ENCODE results near the gene KCNN1. TPM values are rescaled to one million over a fixed set of nuclear protein-coding genes. Genes with fewer than 3 reads are reported as not detected.

Gene KCNN1
- total and polyA plus RNA-seq, 2 of the 13 experiments (the other 11 are each of a cell fraction or from before 2014, with no cell fraction given), result 0.04 TPM; not detected in 1

DNA sequence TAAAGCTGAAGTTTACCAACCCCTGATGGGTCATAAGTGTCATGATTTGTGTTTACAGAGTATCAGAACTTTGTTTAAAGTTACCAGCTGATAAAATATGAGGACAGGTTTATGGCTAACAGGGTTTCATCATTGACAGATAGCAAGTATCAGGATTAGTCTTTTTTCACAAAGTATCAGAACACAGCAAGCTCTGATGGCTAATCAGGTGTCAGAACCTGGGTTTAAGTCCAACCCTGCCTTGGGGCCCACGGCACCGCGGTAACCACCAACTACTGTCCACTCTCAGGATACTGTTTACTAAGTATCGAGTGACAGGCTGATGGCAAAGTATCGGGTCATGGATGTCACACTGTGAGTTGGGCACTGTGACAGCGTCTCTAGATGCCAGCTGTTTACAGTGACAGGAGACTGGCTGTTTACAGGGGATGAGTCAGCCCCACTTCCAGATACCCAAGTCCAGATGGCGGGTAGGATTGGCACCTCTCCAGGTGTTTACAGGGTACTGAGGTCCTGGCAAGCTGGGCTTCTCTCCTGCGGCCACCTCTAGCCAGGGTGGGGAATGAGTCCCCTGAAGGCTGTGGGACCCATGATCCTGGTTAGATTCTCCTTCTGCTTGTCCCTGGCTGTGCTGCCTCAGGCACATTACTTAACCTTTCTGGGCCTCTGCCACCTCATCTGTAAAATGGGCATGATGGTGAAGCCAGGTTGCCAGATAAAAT, 62.9 kb downstream of the KCNN1 start (continued):
- TF ChIP-seq TEAD2 (CRISPR knock-in tag; IDR thresholded peaks at IDR 0.05), result no peak
- TF ChIP-seq, protein P1, sequence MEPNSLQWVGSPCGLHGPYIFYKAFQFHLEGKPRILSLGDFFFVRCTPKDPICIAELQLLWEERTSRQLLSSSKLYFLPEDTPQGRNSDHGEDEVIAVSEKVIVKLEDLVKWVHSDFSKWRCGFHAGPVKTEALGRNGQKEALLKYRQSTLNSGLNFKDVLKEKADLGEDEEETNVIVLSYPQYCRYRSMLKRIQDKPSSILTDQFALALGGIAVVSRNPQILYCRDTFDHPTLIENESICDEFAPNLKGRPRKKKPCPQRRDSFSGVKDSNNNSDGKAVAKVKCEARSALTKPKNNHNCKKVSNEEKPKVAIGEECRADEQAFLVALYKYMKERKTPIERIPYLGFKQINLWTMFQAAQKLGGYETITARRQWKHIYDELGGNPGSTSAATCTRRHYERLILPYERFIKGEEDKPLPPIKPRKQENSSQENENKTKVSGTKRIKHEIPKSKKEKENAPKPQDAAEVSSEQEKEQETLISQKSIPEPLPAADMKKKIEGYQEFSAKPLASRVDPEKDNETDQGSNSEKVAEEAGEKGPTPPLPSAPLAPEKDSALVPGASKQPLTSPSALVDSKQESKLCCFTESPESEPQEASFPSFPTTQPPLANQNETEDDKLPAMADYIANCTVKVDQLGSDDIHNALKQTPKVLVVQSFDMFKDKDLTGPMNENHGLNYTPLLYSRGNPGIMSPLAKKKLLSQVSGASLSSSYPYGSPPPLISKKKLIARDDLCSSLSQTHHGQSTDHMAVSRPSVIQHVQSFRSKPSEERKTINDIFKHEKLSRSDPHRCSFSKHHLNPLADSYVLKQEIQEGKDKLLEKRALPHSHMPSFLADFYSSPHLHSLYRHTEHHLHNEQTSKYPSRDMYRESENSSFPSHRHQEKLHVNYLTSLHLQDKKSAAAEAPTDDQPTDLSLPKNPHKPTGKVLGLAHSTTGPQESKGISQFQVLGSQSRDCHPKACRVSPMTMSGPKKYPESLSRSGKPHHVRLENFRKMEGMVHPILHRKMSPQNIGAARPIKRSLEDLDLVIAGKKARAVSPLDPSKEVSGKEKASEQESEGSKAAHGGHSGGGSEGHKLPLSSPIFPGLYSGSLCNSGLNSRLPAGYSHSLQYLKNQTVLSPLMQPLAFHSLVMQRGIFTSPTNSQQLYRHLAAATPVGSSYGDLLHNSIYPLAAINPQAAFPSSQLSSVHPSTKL (CRISPR knock-in tag; IDR thresholded peaks at IDR 0.05), result peak; percentile 64; the same call in 1 of the 2 replicates
- TF ChIP-seq HIVEP1 (CRISPR knock-in tag; IDR thresholded peaks at IDR 0.05), result no peak
- peak; percentile 29; the same call in 1 of the 2 replicates for TF ChIP-seq IRF2 (CRISPR knock-in tag; IDR thresholded peaks at IDR 0.05)
- TF ChIP-seq, protein P2, sequence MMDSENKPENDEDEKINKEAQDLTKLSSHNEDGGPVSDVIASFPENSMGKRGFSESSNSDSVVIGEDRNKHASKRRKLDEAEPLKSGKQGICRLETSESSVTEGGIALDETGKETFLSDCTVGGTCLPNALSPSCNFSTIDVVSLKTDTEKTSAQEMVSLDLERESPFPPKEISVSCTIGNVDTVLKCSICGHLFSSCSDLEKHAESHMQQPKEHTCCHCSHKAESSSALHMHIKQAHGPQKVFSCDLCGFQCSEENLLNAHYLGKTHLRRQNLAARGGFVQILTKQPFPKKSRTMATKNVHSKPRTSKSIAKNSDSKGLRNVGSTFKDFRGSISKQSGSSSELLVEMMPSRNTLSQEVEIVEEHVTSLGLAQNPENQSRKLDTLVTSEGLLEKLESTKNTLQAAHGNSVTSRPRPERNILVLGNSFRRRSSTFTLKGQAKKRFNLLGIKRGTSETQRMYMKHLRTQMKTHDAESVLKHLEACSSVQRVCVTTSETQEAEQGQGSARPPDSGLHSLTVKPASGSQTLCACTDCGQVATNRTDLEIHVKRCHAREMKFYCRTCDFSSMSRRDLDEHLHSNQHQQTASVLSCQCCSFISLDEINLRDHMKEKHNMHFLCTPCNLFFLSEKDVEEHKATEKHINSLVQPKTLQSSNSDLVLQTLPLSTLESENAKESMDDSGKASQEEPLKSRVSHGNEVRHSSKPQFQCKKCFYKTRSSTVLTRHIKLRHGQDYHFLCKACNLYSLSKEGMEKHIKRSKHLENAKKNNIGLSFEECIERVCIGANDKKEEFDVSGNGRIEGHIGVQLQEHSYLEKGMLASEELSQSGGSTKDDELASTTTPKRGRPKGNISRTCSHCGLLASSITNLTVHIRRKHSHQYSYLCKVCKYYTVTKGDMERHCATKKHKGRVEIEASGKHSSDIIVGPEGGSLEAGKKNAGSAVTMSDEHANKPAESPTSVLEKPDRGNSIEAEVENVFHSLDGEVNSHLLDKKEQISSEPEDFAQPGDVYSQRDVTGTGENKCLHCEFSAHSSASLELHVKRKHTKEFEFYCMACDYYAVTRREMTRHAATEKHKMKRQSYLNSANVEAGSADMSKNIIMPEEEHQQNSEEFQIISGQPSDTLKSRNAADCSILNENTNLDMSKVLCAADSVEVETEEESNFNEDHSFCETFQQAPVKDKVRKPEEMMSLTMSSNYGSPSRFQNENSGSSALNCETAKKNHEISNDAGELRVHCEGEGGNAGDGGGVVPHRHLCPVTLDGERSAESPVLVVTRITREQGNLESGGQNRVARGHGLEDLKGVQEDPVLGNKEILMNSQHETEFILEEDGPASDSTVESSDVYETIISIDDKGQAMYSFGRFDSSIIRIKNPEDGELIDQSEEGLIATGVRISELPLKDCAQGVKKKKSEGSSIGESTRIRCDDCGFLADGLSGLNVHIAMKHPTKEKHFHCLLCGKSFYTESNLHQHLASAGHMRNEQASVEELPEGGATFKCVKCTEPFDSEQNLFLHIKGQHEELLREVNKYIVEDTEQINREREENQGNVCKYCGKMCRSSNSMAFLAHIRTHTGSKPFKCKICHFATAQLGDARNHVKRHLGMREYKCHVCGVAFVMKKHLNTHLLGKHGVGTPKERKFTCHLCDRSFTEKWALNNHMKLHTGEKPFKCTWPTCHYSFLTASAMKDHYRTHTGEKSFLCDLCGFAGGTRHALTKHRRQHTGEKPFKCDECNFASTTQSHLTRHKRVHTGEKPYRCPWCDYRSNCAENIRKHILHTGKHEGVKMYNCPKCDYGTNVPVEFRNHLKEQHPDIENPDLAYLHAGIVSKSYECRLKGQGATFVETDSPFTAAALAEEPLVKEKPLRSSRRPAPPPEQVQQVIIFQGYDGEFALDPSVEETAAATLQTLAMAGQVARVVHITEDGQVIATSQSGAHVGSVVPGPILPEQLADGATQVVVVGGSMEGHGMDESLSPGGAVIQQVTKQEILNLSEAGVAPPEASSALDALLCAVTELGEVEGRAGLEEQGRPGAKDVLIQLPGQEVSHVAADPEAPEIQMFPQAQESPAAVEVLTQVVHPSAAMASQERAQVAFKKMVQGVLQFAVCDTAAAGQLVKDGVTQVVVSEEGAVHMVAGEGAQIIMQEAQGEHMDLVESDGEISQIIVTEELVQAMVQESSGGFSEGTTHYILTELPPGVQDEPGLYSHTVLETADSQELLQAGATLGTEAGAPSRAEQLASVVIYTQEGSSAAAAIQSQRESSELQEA (CRISPR knock-in tag; IDR thresholded peaks at IDR 0.05; ENCODE audit: not compliant biosample characterization), result no peak
- TF ChIP-seq JUN (CRISPR knock-in tag; IDR thresholded peaks at IDR 0.05), result no peak
- no peak for TF ChIP-seq SAFB2 (CRISPR knock-in tag; IDR thresholded peaks at IDR 0.05; ENCODE audit: borderline replicate concordance, low read depth)
- no peak for TF ChIP-seq ELF1 (CRISPR knock-in tag; IDR thresholded peaks at IDR 0.05)
- TF ChIP-seq SMAD9 (CRISPR knock-in tag; IDR thresholded peaks at IDR 0.05), result no peak
- TF ChIP-seq, protein P3, sequence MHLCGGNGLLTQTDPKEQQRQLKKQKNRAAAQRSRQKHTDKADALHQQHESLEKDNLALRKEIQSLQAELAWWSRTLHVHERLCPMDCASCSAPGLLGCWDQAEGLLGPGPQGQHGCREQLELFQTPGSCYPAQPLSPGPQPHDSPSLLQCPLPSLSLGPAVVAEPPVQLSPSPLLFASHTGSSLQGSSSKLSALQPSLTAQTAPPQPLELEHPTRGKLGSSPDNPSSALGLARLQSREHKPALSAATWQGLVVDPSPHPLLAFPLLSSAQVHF (CRISPR knock-in tag; IDR thresholded peaks at IDR 0.05), result no peak
- TF ChIP-seq RCOR2 (CRISPR knock-in tag; IDR thresholded peaks at IDR 0.05), result 0 out of 2 replicates have a peak, but pooled peaks have one; percentile 9
- TF ChIP-seq ZBTB20 (CRISPR knock-in tag; IDR thresholded peaks at IDR 0.05; ENCODE audit: borderline replicate concordance, low read depth), result no peak
- no peak for TF ChIP-seq JARID2 (CRISPR knock-in tag; IDR thresholded peaks at IDR 0.05; ENCODE audit: insufficient replicate concordance)
- no peak for TF ChIP-seq ZNF121 (CRISPR knock-in tag; IDR thresholded peaks at IDR 0.05)
- peak; percentile 82 for TF ChIP-seq GATAD2A (CRISPR knock-in tag; IDR thresholded peaks at IDR 0.05)
- TF ChIP-seq YY1 (IDR thresholded peaks at IDR 0.05; ENCODE audit: insufficient read depth, insufficient replicate concordance, low read depth, low read length), result no peak
- TF ChIP-seq YEATS4 (CRISPR knock-in tag; IDR thresholded peaks at IDR 0.05; ENCODE audit: borderline replicate concordance), result no peak
